Central memory CD4-positive, alpha-beta T cell (primary cell): ENCODE measurements around the gene AHCYL1.
"Not testable (repeated sequence)": the region's sequence is repeated elsewhere in the genome, so short reads cannot be mapped to it uniquely, and the experiment has no call there.

Experiments
- DNase-seq: peaks from one replicate; pipeline ENCODE4 v3.0.0; 2022
- total RNA-seq, 3 experiments: gene quantifications; one replicate each; lab custom pipeline; 2026; lab: John Stamatoyannopoulos, UW

AHCYL1 gene
- total RNA-seq: 40.9 to 86.4 (median 74.5) reads per million in 3 experiments

DNA sequence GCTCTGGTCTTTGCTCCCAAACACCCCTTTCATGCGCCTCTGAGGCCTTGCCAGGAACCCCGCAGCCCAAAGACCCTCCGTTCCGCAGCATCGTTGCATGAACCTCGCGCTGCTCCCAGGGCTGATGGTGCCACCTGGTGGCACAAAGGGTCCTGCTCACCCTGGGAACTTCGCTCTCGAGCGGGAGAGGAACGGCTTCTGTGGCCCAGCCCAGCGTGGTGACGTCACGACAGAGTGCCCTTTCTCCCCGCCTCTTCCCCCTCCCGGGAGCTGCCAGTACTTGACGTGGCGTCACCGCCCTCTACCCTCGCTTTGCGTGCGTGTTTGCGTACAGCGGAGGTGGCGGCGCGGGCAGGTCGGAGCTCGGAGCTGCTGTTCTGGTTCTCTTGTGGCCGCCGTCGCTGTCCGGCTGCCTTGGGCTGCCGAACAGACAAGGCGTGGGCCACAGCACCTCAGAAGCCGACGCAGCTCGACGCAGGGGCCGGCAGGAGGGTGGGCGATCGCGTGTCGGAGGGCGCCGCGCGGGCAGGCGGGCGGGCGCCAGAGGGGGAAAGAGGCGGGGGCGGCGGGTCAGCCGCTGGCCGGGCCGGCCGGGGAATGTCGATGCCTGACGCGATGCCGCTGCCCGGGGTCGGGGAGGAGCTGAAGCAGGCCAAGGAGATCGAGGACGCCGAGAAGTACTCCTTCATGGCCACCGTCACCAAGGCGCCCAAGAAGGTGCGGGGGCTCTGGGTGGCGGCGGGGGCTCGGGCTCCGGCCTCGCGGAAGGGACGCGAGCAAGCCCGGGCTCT, at the start of gene AHCYL1:
TSS of gene AHCYL1 (plus strand) at position 310 of the 791 bp plus-strand sequence. CDS start at position 598, 288 bp downstream.
- DNase-seq: peak; percentile 98

DNA sequence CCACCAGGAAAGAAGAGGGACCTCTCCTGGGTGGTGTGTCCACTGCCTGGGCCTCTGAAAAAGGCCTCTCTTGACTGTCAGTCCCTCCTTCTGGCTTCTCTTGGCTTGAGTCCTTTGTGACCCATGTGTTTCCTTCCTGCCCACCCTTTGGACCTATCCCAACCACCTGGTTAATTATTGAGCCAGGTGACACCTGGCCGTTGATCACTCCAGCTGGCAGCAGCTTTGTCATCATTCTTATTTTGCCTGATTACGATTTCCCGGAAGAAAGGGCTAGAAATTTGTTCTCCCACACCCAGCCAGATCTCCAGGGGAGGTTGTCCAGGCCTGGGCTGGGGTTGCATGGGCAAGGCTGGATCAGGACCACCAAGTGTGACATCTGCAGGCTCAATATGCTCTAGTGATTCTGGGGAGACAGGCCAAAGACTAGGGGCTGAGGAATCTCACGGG, 49.1 kb upstream of the AHCYL1 start:
- DNase-seq: no peak

DNA sequence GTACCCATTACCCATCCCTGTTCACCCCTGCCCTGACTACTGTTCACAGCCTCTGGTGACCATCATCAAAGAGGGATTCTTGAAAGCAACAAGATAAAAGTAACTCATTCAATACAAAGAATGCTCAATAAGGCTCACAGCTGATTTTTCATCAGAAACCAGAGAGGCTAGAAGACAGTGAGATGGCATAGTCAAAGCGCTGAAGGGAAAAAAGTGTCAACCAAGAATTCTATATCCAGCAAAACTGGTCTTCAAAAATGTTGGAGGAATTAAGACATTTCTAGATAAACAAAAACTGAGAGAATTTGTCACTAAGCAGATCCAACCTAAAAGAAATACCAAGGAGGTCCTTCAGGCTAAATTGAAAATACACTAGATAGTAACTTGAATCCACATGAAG, 46.8 kb upstream of the AHCYL1 start:
- no peak for DNase-seq

DNA sequence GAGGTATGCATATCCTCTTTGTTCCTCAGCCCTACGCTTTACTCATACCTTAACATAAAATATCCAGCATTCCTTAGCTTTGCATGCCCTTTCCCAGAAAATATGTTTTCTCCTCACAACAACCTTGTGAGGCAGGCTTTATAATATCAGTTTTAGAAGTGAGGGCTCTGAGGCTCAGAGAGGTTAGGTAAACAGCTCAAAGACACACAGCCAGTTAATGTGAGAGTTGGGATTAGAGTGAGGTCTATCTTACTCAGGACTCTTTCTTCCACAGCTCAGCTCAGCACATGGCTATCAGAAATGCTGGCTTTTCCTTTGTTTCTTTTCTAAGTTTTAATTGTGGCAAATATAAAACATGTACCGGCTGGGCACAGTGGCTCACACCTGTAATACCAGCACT, 46.0 kb upstream of the AHCYL1 start:
- no peak for DNase-seq

DNA sequence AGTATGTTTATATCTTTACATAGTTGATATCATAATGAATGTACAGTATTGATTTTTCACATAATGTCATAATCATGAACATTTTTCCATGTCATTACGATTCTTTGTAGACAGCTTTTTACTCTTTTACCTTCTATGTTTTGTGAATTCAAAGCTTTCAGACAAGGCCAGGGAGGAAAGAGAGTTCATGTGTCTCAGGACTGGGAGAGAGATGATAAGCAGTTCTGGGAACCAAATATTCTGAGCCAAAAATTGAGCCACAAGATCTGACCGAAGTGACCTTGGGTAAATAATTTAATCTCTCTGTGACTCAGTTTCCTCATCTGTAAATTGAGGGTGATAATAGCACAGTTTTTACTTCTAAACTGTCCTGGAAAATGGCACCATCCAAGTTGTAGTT, 42.1 kb upstream of the AHCYL1 start:
- no peak for DNase-seq

DNA sequence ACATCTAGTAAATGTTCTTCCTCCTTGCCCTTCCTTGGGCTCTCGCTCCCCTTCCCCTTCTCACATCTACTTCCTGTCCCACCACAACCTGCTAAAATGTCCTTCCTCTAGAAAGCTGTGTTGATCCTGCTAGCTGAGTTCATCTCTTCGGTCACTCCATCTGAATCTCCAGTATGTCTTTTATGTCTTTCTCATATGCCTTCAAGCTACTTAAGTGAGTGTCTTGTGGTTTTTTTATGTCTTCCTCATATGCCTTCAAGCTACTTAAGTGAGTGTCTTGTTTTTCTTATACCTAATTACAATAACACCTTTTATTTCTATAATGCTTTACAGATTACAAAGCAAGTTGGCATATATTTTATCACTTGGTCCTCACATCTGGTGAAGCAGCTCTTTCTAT, 40.0 kb upstream of the AHCYL1 start:
- DNase-seq: no peak

DNA sequence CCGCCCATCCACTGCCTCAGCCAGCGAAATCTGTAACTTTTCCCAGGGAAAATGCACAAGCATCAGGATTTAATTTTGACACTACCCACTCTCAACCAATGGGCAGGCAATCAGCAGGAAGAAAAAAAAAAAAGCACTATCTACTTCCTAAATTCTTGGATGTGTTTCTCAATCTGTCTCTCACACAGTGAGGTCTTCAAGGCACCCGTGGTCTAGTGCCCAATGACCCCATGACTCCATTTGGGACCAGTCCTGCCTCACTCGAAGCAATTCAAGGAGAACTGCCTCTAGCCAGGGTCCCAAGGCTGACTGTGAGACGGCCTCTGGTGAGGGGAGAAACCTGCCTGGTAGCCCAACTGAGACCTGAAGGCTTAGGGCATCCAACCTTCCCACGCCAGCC, 38.1 kb upstream of the AHCYL1 start:
- no peak for DNase-seq

DNA sequence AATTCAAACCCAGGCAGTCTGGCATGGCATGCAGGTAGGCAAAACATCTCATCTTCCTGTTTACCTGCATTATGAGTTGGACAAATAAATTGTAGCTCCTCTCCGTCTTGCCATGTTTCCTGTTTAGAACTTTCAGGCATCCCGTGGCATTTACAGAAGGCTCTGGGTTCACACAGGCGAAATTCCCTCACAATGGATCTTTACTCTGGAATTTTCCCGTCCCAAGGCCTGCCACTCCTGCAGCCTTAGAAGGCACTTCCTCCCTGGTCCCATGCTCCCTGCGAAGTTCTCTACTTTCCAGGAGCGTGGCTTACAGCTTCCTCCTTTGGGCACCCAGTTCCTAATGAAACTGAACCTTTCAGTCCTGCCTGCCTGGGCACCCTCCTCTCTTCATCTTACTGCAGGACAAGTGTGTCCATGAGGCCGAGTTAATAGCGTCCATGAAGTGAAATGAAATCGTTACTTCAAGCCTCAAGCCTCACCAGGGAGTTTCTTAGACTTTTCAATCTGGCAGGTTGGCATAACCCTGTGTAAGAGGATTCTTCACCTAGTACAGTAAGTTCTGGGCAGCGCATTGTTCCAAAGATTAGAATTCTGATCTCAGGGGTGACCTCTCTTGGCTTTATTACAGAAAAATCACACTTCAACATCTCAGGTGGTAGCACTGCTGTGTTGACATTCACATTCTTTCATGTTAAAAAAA, 36.8 kb upstream of the AHCYL1 start:
- no peak for DNase-seq

DNA sequence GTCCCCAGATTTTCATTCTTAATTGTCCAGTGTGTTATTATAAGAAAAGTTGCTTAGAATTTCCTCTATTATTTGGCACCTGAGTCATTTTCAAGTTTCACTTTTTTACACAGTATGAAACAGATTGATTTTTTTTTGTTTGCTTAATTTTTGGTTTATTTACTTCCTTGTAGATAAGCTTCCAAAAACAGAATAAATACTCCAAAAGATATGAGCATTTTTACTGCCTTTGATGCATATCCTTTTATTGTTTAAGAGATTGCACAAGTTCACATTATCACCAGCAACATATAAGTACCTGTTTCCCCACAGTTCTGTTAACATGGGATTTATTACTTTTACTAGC, 36.3 kb upstream of the AHCYL1 start:
- DNase-seq: no peak

DNA sequence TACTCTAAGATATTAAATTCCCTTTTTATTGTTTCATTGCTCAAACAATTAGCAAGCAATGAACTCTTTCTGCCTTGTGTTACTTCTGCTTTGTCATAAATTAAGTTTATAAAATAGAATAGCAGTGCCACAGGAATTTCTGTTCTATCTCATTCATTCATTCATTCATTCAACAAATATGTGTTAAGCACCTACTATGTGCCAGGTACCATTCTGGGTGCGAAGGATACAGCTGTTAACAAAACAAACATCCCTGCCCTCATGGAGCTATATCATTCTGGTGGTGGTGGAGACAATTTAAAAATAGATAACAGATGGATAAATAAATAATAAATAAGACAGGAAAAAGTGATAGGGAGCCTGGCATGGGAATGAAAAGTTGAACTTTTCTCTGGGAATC, 34.5 kb upstream of the AHCYL1 start:
- no peak for DNase-seq

DNA sequence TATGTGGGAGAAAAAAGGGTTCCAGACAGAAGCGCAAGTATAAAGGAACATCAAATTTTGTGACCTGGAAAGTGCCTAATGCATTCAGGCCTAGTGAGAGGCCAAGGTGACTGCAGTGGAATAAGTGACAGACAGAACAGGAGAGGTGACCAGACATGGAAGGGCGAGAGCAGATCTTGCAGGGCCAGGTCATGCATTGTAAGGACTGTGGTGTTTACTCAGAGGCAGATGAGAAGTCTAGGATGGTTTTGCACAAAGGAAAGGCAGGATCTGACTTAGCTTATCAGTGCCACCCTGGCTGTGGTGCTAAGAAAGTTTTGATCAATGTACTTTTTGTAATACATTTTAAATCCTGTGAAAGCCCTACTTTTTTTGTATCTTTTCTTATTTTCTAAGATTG, 34.1 kb upstream of the AHCYL1 start:
- no peak for DNase-seq

DNA sequence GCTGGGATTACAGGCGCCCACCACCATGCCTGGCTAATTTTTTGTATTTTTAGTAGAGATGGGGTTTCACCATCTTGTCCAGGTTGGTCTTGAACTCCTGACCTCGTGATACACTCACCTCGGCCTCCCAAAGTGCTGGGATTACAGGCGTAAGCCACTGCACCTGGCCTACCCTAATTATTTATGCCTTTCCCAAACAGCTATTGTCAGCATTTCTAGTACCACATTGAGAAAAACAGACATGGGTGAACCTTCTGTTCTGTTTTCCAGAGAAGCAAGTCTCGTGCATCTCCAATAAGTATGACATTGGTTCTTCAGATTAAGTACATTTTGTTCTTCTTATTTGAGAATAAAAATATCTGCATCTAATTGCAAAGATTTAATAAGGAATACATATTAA, 33.1 kb upstream of the AHCYL1 start:
- DNase-seq: not testable (repeated sequence)

DNA sequence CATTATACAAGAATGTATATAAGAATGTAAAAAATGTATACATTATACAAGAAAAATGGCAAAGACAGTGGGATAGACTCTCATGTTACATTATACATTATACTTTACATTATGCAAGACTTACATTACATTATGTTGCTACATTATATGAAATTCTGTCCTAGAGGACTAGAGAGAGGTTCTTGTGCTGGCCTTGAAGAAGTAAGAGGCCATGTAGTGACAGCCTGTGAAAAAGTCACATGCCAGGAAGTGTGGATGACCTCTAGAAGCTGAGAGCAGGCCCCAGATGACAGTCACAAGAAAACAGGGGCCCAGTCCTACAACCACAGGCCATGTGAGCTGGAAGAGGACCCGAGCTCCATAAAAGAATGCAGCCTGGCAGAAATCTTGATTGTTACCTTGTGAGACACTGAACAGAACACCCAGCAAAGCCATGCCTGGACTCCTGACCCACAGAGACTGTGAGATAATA, 30.5 kb upstream of the AHCYL1 start:
- DNase-seq: no peak

DNA sequence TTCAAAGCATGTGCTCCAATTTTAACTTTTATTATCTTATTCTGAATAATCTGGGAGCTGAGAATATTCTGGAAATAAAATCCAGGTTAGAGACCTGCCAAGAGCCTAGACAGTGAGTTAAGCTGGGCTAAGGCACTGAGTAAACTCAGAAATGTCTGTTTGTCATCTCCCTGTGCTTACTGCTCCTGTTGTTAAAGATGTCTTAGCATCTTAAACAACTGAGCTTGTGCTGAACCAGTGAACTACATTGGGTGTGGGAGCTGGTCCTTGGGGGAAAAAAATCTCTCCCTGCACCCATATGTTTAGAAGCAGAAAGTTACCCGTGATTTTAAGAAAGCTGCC, 25.0 kb upstream of the AHCYL1 start:
- DNase-seq: no peak

DNA sequence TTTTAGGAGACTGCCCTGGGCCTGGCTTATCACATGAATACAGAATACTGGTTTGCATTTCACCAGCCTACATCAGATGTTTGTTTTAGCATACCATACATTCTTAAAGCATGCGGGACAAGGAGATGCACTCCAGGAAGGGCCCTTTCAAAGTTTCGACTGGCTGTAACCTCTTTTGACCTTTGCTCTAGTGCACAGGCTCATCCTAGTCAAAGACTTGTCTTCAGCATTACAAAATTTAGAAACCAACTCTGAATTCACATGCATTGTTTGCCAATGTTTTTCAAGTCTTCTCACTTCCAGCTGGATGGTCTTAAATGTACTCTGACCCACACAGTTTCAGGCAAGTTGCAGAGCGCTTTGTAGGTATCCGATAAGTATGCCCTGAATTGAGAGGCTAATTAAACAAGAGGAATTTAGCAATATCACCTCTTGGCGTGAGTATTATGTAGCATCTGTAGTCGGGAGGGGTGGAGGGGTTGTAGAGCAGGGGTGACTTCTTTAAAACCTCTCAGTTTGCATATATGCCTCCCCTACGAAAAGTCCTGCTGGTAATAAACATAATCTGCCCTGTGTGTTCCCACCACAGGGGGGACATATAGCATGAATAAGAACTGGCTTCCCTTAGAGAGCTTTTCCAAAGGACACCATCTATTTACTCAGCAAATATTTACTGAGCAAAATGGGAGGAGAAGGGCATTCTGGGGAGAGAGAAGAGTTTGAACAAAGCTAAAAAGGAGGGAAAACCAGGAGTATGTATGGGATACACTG, 24.4 kb upstream of the AHCYL1 start:
- DNase-seq: no peak

DNA sequence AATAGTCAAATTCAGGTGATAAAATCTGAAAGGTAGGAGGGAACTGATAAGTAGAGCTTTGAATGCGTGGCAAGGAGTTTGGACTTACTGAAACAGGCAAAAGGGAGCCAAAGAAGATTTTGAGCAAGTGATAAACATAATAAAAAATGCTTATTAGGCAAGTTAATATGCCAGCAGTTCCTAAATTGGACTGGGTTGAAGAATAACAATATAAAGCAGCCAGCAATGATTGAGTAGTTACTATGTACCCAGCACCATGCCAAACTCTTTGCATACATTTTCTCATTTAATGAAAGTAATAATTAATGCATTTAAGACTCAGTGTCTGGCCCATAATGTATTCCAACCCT, 23.8 kb upstream of the AHCYL1 start:
- DNase-seq: no peak

DNA sequence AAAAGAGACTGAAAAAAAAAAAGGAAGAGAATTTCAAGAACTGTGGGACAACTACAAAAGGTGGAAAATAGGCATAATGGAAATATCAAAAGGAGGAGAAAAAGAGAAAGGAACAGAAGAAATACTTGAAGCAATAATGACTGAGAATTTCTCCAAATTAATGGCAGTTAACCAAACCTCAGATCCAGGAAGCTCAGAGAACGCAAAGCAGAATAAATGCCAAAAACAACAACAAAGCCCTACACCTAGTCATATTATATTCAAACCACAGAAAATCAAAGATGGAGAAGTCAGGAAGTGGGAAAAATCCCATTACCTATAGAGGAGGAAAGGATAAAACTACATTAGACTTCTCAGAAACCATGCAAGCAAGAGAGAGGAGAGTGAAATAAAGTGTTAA, 20.7 kb upstream of the AHCYL1 start:
- DNase-seq: no peak

DNA sequence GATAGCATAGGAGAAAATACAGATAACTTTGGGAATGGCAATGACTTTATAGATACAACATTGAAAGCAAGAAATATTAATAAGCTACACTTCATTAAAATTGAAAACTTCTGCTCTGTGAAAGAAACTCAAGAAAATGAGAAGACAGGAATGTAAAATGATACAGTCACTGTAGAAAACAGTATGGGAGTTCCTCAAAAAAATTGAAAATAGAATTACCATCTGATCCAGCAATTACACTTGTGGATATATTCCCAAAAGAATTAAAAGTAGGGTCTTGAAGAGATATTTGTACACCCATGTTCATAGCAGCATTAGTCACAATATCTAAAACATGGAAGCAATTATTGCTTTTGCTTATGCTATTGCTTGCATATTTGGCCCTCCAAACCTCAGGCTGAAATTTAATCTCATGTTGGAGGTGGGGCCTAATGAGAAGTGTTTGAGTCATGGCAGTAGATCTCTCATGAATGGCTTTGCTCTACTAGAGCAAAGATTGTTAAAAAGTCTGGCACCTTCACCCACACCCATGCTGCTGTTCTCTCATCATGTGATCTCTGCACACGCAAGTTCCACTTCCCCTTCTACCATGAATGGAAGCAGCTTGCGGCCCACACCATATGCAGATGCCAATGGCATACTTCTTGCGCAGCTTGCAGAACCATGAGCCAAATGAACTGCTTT, 15.3 kb upstream of the AHCYL1 start:
- no peak for DNase-seq

DNA sequence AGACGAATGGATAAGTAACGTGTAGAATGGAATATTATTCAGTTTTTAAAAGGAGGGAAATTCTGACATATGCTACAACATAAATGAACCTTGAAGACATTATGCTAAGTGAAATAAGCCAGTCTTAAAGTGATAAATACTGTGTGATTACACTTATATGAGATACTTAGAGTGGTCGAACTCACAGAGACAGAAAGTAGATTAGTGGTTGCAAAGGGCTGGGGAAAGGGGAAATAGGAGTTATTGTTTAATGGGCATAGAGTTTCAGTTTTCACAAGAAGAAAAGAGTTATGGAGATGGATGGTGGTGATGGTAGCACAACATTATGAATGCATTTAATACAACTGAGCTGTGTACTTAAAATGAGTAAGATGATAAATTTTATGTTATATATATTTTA, 14.7 kb upstream of the AHCYL1 start:
- DNase-seq: no peak

DNA sequence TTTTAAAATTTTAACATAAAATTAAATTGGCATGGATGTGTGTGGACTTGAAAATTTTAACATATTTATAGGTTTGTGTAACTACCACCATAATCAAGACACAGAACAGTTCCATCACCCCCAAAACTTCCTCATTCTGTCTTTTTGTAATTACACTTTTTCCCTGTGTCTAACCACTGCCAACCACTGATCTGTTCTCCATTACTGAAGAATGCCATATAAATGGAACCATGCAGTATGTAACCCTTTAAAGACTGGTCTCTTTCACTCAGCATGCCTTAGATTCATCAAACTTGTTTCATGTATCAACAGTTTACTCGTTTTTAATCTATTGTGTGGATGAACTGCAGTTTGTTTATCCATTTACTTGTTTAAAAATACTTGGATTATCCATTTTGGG, 13.0 kb upstream of the AHCYL1 start:
- no peak for DNase-seq

DNA sequence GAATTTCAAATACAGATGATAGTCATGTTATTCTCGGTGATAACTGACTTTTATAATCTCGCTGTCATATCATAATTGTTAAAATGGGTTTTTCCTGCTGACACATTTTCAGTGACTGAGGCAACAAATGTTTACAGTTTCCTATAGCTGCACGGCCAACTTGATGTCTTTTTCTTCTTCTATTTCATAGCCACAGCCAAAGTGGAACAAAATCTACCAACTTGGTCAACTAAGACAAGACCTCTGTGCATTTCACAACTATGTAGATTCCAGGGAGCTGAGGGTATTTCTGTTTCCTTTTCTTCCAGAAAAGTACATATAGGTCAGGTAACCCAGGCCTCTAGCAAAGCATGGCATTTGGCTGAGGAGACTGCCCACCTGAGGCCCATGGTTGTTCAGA, 10.4 kb upstream of the AHCYL1 start:
- no peak for DNase-seq

DNA sequence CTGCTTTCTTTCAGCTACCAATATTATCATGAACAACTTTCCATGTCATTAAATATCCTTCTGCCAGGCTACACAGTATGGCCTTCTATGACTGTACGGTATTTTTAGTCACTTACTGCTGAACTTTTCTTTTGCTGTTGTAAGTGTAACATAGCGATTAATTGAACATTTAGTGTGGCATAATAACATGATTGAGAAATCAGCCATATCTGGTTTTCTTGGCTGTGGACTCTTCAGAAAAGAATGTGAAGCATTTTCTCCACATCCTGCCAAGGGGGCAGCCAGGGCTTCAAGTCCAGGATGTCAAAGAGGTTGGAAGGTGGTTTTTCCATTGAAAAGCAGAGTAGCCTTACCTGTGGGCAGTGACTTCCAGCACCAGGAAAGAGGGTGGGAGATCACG, 8.8 kb upstream of the AHCYL1 start:
- DNase-seq: no peak

DNA sequence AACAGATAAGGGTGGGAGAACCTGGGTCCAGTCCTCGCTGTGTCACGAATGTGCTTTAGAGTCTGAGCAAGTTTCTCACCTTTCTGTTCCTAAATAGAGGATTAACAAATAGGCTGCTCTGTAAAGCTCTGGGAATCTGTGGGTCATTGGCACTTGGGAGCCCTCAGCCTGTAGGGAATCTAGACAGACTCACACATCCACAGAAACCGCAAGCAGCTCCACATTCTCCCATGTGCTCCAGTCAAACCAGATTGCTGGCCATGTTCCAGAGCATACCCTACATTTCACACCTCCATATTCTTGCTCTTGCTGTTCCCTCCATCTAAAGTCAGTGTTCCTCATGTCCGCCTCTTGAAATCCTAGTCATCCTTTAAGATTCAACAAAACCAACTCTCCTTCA, 7.8 kb upstream of the AHCYL1 start:
- no peak for DNase-seq
